Femur (tissue), 1 donor: ENCODE results near the gene STH.
"Not testable (repeated sequence)": the region's sequence is repeated elsewhere in the genome, so short reads cannot be mapped to it uniquely, and the experiment has no call there.

ENCODE experiments used
- DNase-seq: peaks from one replicate; pipeline ENCODE4 v3.0.0-alpha.2; 2017

Gene STH

GRCh38 chr17:45987706-45988105 lies 11.3 kb upstream of the STH start:
- DNase-seq: no peak

GRCh38 chr17:45989759-45990158 lies 9.3 kb upstream of the STH start:
- DNase-seq: no peak

GRCh38 chr17:45990886-45991285 lies 8.2 kb upstream of the STH start:
- DNase-seq: no peak

- DNase-seq: no peak
Observed at GRCh38 chr17:45991341-45991740, 7.7 kb upstream of the STH start.

GRCh38 chr17:45992175-45992574 lies 6.9 kb upstream of the STH start:
- DNase-seq: no peak

- DNase-seq: no peak
Observed at GRCh38 chr17:45992904-45993303, 6.1 kb upstream of the STH start.

GRCh38 chr17:45993962-45994627 lies 5.0 kb upstream of the STH start:
- no peak for DNase-seq

GRCh38 chr17:45994987-45995386 lies 4.1 kb upstream of the STH start:
- DNase-seq: no peak

GRCh38 chr17:45995627-45996270 lies 3.3 kb upstream of the STH start:
- DNase-seq: peak; percentile 47

- DNase-seq: no peak
Observed at GRCh38 chr17:45996282-45996937, 2.6 kb upstream of the STH start.

GRCh38 chr17:45997166-45997565 lies 1.9 kb upstream of the STH start:
- no peak for DNase-seq

GRCh38 chr17:45997624-45998023 lies 1.4 kb upstream of the STH start:
- no peak for DNase-seq

GRCh38 chr17:45999900-46000290 lies 845 bp downstream of the STH start:
- DNase-seq: no peak

GRCh38 chr17:46000292-46000691 lies 1.2 kb downstream of the STH start:
- DNase-seq: no peak

- no peak for DNase-seq
Observed at GRCh38 chr17:46000757-46001156, 1.7 kb downstream of the STH start.

GRCh38 chr17:46001390-46002310 lies 2.6 kb downstream of the STH start:
- DNase-seq: no peak

- peak; percentile 77 for DNase-seq
Observed at GRCh38 chr17:46002311-46002972, 3.4 kb downstream of the STH start.

GRCh38 chr17:46002973-46003316 lies 3.9 kb downstream of the STH start:
- no peak for DNase-seq

GRCh38 chr17:46003907-46004748 lies 5.1 kb downstream of the STH start:
- peak; percentile 66 for DNase-seq

GRCh38 chr17:46006082-46006481 lies 7.0 kb downstream of the STH start:
- DNase-seq: not testable (repeated sequence)

- no peak for DNase-seq
Observed at GRCh38 chr17:46007461-46007965, 8.5 kb downstream of the STH start.

- no peak for DNase-seq
Observed at GRCh38 chr17:46008591-46008990, 9.5 kb downstream of the STH start.
